HepG2 (cell line): ENCODE data around the gene TFE3. TPM values are rescaled to one million over a fixed set of nuclear protein-coding genes. Genes with fewer than 3 reads are reported as not detected.

Source experiments
- ATAC-seq: fragments of 200-7000 bp; cut with Tn5 transposase; 3 replicates; pipeline ENCODE4 v1.9.1; 2020; ENCODE audit warnings: mild to moderate bottlenecking, moderate library complexity
- BruUV-seq: library from RNA; stranded (reverse); fragments of 400-500 nt; replicated peaks from 2 replicates; lab custom pipeline; 2021; lab: Mats Ljungman, UMichigan
- CTCF ChIA-PET: fragments of 300-600 bp; formaldehyde crosslinking; extraction: SDS; loops from one replicate; lab custom pipeline; 2021; ENCODE audit warnings: low total read pairs, inconsistent platforms, low intra/inter-chr PET ratio; lab: Yijun Ruan, JAX
- POLR2A ChIA-PET: fragments of 350-600 bp; sonication (Branson Sonifier 250); formaldehyde crosslinking; loops from one replicate; lab custom pipeline; 2020; ENCODE audit warnings: antibody characterized with exemption, inconsistent platforms; lab: Yijun Ruan, JAX
- DNase-seq: peaks from one replicate; pipeline ENCODE4 v3.0.0-alpha.2; 2015; ENCODE audit warnings: low spot score
- FAIRE-seq: peaks from 3 replicates; lab custom pipeline; 2011; peaks lifted over from hg19 to GRCh38; lab: Jason Lieb, UNC
- H2AFZ ChIP-seq: one replicate; pipeline ENCODE4 v1.6.1; 2011; ENCODE audit warnings: low read length, inconsistent platforms
- H3K27ac ChIP-seq: fragments of 300-600 bp; 3 replicates; pipeline ENCODE4 v1.8.0; 2011; ENCODE audit warnings: mixed run types, mild to moderate bottlenecking, mixed read lengths, low read length, inconsistent platforms; ENCODE audit not compliant: insufficient read depth; ENCODE audit errors: extremely low read length
- H3K27me3 ChIP-seq, 2 experiments: fragments of 200-600 bp in 1 of 2; 2 replicates in 1 of 2; 3 replicates in 1 of 2; pipeline versions ENCODE4 v1.6.0 to v1.8.0; 2011; ENCODE audit warnings: low read length in 2 of 2, mild to moderate bottlenecking in 2 of 2, moderate library complexity in 2 of 2, inconsistent platforms in 1 of 2; ENCODE audit not compliant: insufficient read depth in 2 of 2, control insufficient read depth in 1 of 2
- H3K36me3 ChIP-seq, 2 experiments: fragments of 200-600 bp in 1 of 2; replicated peaks in 1 of 2; 2 replicates in 1 of 2; 3 replicates in 1 of 2; pipeline versions ENCODE4 v1.5.1 to v1.8.0; 2011; ENCODE audit warnings: low read length in 2 of 2, inconsistent platforms in 1 of 2; ENCODE audit not compliant: insufficient read depth in 2 of 2, control insufficient read depth in 1 of 2
- H3K4me1 ChIP-seq: 2 replicates; pipeline ENCODE4 v1.5.1; 2012; ENCODE audit warnings: low read length, inconsistent platforms; ENCODE audit not compliant: insufficient read depth
- H3K4me2 ChIP-seq: 2 replicates; pipeline ENCODE4 v1.6.0; 2011; ENCODE audit warnings: low read depth, low read length, inconsistent platforms
- H3K4me3 ChIP-seq, 3 experiments: fragments of 200-600 bp in 1 of 3; sonication (generic), shearing (Covaris generic) in 1 of 3; replicated peaks in 1 of 3; 2 replicates each; pipeline ENCODE4 v1.5.1; 2011 to 2016; ENCODE audit warnings: low read length in 3 of 3, inconsistent platforms in 2 of 3, low read depth in 2 of 3, mild to moderate bottlenecking in 2 of 3, control low read depth in 1 of 3, mixed read lengths in 1 of 3; ENCODE audit not compliant: insufficient read depth in 1 of 3
- H3K79me2 ChIP-seq: one replicate; pipeline ENCODE4 v1.6.1; 2011; ENCODE audit warnings: low read length, inconsistent platforms; ENCODE audit not compliant: insufficient read depth
- H3K9ac ChIP-seq: 2 replicates; pipeline ENCODE4 v1.6.0; 2011; ENCODE audit warnings: mild to moderate bottlenecking, low read depth, low read length, inconsistent platforms; ENCODE audit not compliant: insufficient read depth
- H3K9me3 ChIP-seq: 2 replicates; pipeline ENCODE4 v1.5.1; 2012; ENCODE audit warnings: mild to moderate bottlenecking, low read length
- H4K20me1 ChIP-seq: 2 replicates; pipeline ENCODE4 v1.6.0; 2011; ENCODE audit warnings: inconsistent platforms, mild to moderate bottlenecking, low read length, moderate library complexity; ENCODE audit not compliant: insufficient read depth
- CAMTA2 ChIP-seq: sonication (generic); formaldehyde crosslinking; IDR thresholded peaks from 2 replicates; pipeline ENCODE4 v1.4.0; 2020; ENCODE audit warnings: mild to moderate bottlenecking, missing genetic modification reagents, borderline replicate concordance
- CBFB ChIP-seq: sonication (generic); formaldehyde crosslinking; IDR thresholded peaks from 2 replicates; pipeline ENCODE4 v1.4.0; 2020; ENCODE audit warnings: missing genetic modification reagents
- DMAP1 ChIP-seq: IDR thresholded peaks from 2 replicates; pipeline ENCODE4 v1.6.1; 2016
- FOXO1 ChIP-seq: sonication (generic); formaldehyde crosslinking; IDR thresholded peaks from 2 replicates; pipeline ENCODE4 v1.4.0; 2020; ENCODE audit warnings: missing genetic modification reagents
- KLF6 ChIP-seq: IDR thresholded peaks from 2 replicates; pipeline ENCODE4 v1.8.0; 2016; ENCODE audit warnings: missing biosample characterization, missing genetic modification reagents
- MBD4 ChIP-seq: IDR thresholded peaks from 2 replicates; pipeline ENCODE4 v1.6.1; 2012; ENCODE audit warnings: low read length, inconsistent platforms, borderline replicate concordance
- SAFB2 ChIP-seq: sonication (generic); formaldehyde crosslinking; IDR thresholded peaks from 2 replicates; pipeline ENCODE4 v1.5.1; 2020; ENCODE audit warnings: missing genetic modification reagents, low read depth, mild to moderate bottlenecking, borderline replicate concordance
- SCMH1 ChIP-seq: sonication (generic); formaldehyde crosslinking; IDR thresholded peaks from 2 replicates; pipeline ENCODE4 v1.9.0; 2021; ENCODE audit warnings: missing genetic modification reagents, mild to moderate bottlenecking, borderline replicate concordance
- ZKSCAN5 ChIP-seq: sonication (generic); formaldehyde crosslinking; IDR thresholded peaks from 2 replicates; pipeline ENCODE4 v1.5.1; 2020; ENCODE audit warnings: mild to moderate bottlenecking, missing genetic modification reagents
- ZNF256 ChIP-seq: sonication (generic); formaldehyde crosslinking; conservative IDR thresholded peaks from 2 replicates; pipeline ENCODE4 v1.4.0; 2020; ENCODE audit warnings: missing genetic modification reagents
- ZNF619 ChIP-seq: sonication (generic); formaldehyde crosslinking; IDR thresholded peaks from 2 replicates; pipeline ENCODE4 v1.4.0; 2020; ENCODE audit warnings: mild to moderate bottlenecking, missing genetic modification reagents
- ZNF660 ChIP-seq: sonication (generic); formaldehyde crosslinking; IDR thresholded peaks from 2 replicates; pipeline ENCODE4 v1.5.1; 2020; ENCODE audit warnings: mild to moderate bottlenecking, low read depth, missing genetic modification reagents, borderline replicate concordance
- ZNF7 ChIP-seq: IDR thresholded peaks from 2 replicates; pipeline ENCODE4 v1.6.1; 2016; ENCODE audit warnings: missing biosample characterization, missing genetic modification reagents
- WGBS: methylation state at CpG from one replicate; pipeline ENCODE4 v1.1.6; 2017; ENCODE audit warnings: low lambda C conversion rate; 5-methylcytosine and 5-hydroxymethylcytosine counted together
- in situ Hi-C: cut with HindIII; loops from 2 replicates; pipeline ENCODE4 v1.10.0; 2017; ENCODE audit warnings: low pct_unique_long_range_greater_than_20kb; ENCODE audit not compliant: extremely low pct_ligation_motif_present
- intact Hi-C: fragments of 100-400 bp; cut with micrococcal nuclease; formaldehyde crosslinking; loops from one replicate; pipeline ENCODE4 v1.10.0; 2022; ENCODE audit not compliant: unreplicated experiment
- polyA plus RNA-seq, 8 experiments: library from polyadenylated mRNA; depleted of rRNA in 3 of 8; stranded (reverse) in 7 of 8; unstranded in 1 of 8; fragments of >200 nt; fragmentation: Illumina TruSeq in 4 of 8; extraction: Trizol in 4 of 8; gene quantifications; 2 replicates each; pipeline versions ENCODE4 v1.2.1 to v1.2.3, GENCODE V29; 2011 to 2016; ENCODE audit warnings: low read depth in 4 of 8, missing spikeins in 1 of 8, mixed read lengths in 1 of 8; ENCODE audit not compliant: insufficient read depth in 1 of 8
- total RNA-seq, 5 experiments: library from RNA; depleted of rRNA; stranded (reverse); fragments of >200 nt; fragmentation: Illumina TruSeq; extraction: Trizol; gene quantifications; 2 replicates each; pipeline ENCODE4 v1.2.3, GENCODE V29; 2016; ENCODE audit warnings: low read depth in 1 of 5
- TF ChIP-seq, protein P1 (sequence below): sonication (generic); formaldehyde crosslinking; IDR thresholded peaks from 2 replicates; pipeline ENCODE4 v1.5.0; 2020; ENCODE audit warnings: missing genetic modification reagents
- TF ChIP-seq, protein P2 (sequence below): sonication (generic); formaldehyde crosslinking; IDR thresholded peaks from 2 replicates; pipeline ENCODE4 v1.4.0; 2020; ENCODE audit warnings: missing genetic modification reagents
- TF ChIP-seq, protein P3 (sequence below): sonication (generic); formaldehyde crosslinking; IDR thresholded peaks from 2 replicates; pipeline ENCODE4 v1.9.0; 2022; ENCODE audit warnings: low read depth, missing genetic modification reagents
- TF ChIP-seq, protein P4 (sequence below): IDR thresholded peaks from 2 replicates; pipeline ENCODE4 v1.6.1; 2016; ENCODE audit warnings: low read depth
- TF ChIP-seq, protein P5 (sequence below): IDR thresholded peaks from 2 replicates; pipeline ENCODE4 v1.6.1; 2012; ENCODE audit warnings: low read length, improper control_type of control experiment

The TFE3 gene
- total and polyA plus RNA-seq, 2 of the 13 experiments (the other 11 are each of a cell fraction or from before 2014, with no cell fraction given) = 8.3 to 12.3 TPM

DNA sequence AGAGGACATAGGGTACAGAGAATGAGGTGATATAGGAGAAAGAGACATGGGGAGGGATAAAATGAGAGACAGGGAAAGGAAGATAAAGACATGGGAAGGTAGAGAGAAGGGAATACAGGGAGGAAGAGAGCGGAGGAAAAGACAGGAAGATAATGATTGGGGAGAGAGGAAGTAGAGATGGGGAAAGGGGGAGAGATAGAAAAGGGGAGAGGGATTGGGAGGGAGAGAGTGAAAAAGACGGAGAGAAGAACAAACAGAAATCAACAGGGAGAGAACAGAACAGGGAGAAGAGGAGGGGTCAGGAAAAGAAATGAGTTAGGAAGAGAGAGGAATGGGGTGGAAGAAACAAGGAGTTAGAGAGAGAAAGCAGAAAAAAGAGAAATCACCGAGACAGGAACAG lies 45.7 kb downstream of the TFE3 start:
- Histone ChIP-seq H3K36me3 (peaks cover 3 to 17% of the 10 kb centered on the region in 2 experiments; a peak in 2 of 5 replicates), H3K4me2 (no peak overlapping the region), H3K9ac (no peak overlapping the region), H3K4me1 (peaks cover 10% of the 10 kb centered on the region), H3K27me3 (no peaks in the 10 kb centered on the region), H3K4me3 (no peak overlapping the region), H3K27ac (no peak overlapping the region), H2AFZ (no peak overlapping the region), H3K79me2 (peaks cover 7% of the 10 kb centered on the region), H3K9me3 (no peaks in the 10 kb centered on the region), H4K20me1 (no peaks in the 10 kb centered on the region)
- ATAC-seq (no peak), DNase-seq (no peak), FAIRE-seq (no peak)
- CTCF ChIA-PET = no interaction called here
- intact Hi-C loops = no loop called here
- BruUV-seq = no TSS peak
- TF ChIP-seq ZNF660 (CRISPR knock-in tag) = no peak
- TF ChIP-seq, protein P1, sequence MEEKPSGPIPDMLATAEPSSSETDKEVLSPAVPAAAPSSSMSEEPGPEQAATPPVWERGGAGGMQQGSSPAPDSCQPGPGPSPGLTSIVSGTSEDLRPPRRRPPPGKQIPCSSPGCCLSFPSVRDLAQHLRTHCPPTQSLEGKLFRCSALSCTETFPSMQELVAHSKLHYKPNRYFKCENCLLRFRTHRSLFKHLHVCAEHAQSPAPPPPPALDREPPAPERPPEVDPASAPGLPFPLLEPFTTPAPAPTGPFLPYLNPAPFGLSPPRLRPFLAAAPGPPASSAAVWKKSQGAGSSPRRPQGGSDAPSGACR (CRISPR knock-in tag) = no peak
- no peak for TF ChIP-seq ZKSCAN5
- TF ChIP-seq, protein P2, sequence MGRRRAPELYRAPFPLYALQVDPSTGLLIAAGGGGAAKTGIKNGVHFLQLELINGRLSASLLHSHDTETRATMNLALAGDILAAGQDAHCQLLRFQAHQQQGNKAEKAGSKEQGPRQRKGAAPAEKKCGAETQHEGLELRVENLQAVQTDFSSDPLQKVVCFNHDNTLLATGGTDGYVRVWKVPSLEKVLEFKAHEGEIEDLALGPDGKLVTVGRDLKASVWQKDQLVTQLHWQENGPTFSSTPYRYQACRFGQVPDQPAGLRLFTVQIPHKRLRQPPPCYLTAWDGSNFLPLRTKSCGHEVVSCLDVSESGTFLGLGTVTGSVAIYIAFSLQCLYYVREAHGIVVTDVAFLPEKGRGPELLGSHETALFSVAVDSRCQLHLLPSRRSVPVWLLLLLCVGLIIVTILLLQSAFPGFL (CRISPR knock-in tag) = no peak
- TF ChIP-seq MBD4 = no peak
- TF ChIP-seq, protein P3, sequence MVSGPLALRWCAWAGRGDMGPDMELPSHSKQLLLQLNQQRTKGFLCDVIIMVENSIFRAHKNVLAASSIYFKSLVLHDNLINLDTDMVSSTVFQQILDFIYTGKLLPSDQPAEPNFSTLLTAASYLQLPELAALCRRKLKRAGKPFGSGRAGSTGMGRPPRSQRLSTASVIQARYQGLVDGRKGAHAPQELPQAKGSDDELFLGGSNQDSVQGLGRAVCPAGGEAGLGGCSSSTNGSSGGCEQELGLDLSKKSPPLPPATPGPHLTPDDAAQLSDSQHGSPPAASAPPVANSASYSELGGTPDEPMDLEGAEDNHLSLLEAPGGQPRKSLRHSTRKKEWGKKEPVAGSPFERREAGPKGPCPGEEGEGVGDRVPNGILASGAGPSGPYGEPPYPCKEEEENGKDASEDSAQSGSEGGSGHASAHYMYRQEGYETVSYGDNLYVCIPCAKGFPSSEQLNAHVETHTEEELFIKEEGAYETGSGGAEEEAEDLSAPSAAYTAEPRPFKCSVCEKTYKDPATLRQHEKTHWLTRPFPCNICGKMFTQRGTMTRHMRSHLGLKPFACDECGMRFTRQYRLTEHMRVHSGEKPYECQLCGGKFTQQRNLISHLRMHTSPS (CRISPR knock-in tag) = no peak
- no peak for TF ChIP-seq CAMTA2 (CRISPR knock-in tag)
- no peak for TF ChIP-seq ZNF256 (CRISPR knock-in tag)
- no peak for TF ChIP-seq SAFB2 (CRISPR knock-in tag)
- TF ChIP-seq, protein P4, sequence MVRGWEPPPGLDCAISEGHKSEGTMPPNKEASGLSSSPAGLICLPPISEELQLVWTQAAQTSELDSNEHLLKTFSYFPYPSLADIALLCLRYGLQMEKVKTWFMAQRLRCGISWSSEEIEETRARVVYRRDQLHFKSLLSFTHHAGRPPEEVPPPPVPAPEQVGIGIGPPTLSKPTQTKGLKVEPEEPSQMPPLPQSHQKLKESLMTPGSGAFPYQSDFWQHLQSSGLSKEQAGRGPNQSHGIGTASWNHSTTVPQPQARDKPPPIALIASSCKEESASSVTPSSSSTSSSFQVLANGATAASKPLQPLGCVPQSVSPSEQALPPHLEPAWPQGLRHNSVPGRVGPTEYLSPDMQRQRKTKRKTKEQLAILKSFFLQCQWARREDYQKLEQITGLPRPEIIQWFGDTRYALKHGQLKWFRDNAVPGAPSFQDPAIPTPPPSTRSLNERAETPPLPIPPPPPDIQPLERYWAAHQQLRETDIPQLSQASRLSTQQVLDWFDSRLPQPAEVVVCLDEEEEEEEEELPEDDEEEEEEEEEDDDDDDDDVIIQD (CRISPR knock-in tag) = no peak
- TF ChIP-seq FOXO1 (CRISPR knock-in tag) = no peak
- TF ChIP-seq DMAP1 (CRISPR knock-in tag) = no peak
- no peak for TF ChIP-seq ZNF619 (CRISPR knock-in tag)
- TF ChIP-seq SCMH1 (CRISPR knock-in tag) = no peak
- TF ChIP-seq CBFB = no peak
- TF ChIP-seq, protein P5, sequence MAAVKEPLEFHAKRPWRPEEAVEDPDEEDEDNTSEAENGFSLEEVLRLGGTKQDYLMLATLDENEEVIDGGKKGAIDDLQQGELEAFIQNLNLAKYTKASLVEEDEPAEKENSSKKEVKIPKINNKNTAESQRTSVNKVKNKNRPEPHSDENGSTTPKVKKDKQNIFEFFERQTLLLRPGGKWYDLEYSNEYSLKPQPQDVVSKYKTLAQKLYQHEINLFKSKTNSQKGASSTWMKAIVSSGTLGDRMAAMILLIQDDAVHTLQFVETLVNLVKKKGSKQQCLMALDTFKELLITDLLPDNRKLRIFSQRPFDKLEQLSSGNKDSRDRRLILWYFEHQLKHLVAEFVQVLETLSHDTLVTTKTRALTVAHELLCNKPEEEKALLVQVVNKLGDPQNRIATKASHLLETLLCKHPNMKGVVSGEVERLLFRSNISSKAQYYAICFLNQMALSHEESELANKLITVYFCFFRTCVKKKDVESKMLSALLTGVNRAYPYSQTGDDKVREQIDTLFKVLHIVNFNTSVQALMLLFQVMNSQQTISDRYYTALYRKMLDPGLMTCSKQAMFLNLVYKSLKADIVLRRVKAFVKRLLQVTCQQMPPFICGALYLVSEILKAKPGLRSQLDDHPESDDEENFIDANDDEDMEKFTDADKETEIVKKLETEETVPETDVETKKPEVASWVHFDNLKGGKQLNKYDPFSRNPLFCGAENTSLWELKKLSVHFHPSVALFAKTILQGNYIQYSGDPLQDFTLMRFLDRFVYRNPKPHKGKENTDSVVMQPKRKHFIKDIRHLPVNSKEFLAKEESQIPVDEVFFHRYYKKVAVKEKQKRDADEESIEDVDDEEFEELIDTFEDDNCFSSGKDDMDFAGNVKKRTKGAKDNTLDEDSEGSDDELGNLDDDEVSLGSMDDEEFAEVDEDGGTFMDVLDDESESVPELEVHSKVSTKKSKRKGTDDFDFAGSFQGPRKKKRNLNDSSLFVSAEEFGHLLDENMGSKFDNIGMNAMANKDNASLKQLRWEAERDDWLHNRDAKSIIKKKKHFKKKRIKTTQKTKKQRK = no peak
- TF ChIP-seq ZNF7 = no peak
- no peak for TF ChIP-seq KLF6 (CRISPR knock-in tag)
- POLR2A ChIA-PET = no interaction called here
- in situ Hi-C loops = no loop called here
- WGBS = 96% methylated on average over 3 of the region's 3 CpGs
